PC-3 (cell line): Measurements from ENCODE around the gene EFNA5. TPM values are rescaled to one million over a fixed set of nuclear protein-coding genes. Genes with fewer than 3 reads are reported as not detected.

Experiments used
- ATAC-seq: fragments of 200-7000 bp; cut with Tn5 transposase; 2 replicates; pipeline ENCODE4 v1.9.1; 2020; ENCODE audit warnings: mild to moderate bottlenecking, moderate library complexity
- BruUV-seq: library from RNA; stranded (reverse); fragments of 400-500 nt; replicated peaks from 2 replicates; lab custom pipeline; 2021; lab: Mats Ljungman, UMichigan
- CTCF ChIA-PET: fragments of 300-600 bp; sonication (Branson Sonifier 250); formaldehyde crosslinking; loops from one replicate; lab custom pipeline; 2022; ENCODE audit warnings: antibody characterized with exemption; lab: Charles Lee
- POLR2A ChIA-PET: fragments of 300-600 bp; sonication (Branson Sonifier 250); formaldehyde crosslinking; loops from one replicate; lab custom pipeline; 2022; ENCODE audit warnings: antibody characterized with exemption; ENCODE audit not compliant: unreplicated experiment; lab: Charles Lee
- DNase-seq: peaks from one replicate; pipeline ENCODE4 v3.0.0-alpha.2; 2015
- H2AFZ ChIP-seq: fragments of 300-600 bp; sonication (generic); 2 replicates; pipeline ENCODE4 v1.6.0; 2016; ENCODE audit warnings: antibody characterized with exemption, low read length
- H3F3A ChIP-seq: fragments of 300-600 bp; sonication (generic); one replicate; pipeline ENCODE4 v1.6.0; 2017; ENCODE audit warnings: antibody characterized with exemption, low read length, control low read depth, mild to moderate bottlenecking; ENCODE audit not compliant: unreplicated experiment
- H3K27ac ChIP-seq: fragments of 300-600 bp; sonication (generic); 2 replicates; pipeline ENCODE4 v1.5.1; 2016; ENCODE audit warnings: mild to moderate bottlenecking, low read length
- H3K27me3 ChIP-seq: fragments of 300-600 bp; sonication (generic); 2 replicates; pipeline ENCODE4 v1.6.1; 2016; ENCODE audit warnings: low read length, mixed read lengths
- H3K36me3 ChIP-seq: fragments of 300-600 bp; sonication (generic); 2 replicates; pipeline ENCODE4 v1.6.1; 2016; ENCODE audit warnings: low read depth, mixed run types, low read length, mixed read lengths
- H3K4me1 ChIP-seq: fragments of 300-600 bp; sonication (generic); 2 replicates; pipeline ENCODE4 v1.5.1; 2016; ENCODE audit warnings: low read length; ENCODE audit not compliant: insufficient read depth
- H3K4me2 ChIP-seq: fragments of 300-600 bp; sonication (generic); 2 replicates; pipeline ENCODE4 v1.6.0; 2016; ENCODE audit warnings: low read length
- H3K4me3 ChIP-seq: fragments of 300-600 bp; sonication (generic); 2 replicates; pipeline ENCODE4 v1.5.1; 2016; ENCODE audit warnings: mild to moderate bottlenecking, low read length, mixed read lengths
- H3K79me2 ChIP-seq: fragments of 300-600 bp; sonication (generic); 2 replicates; pipeline ENCODE4 v1.6.1; 2017; ENCODE audit warnings: low read length, mixed read lengths
- H3K9ac ChIP-seq: fragments of 300-600 bp; sonication (generic); 2 replicates; pipeline ENCODE4 v1.6.0; 2016; ENCODE audit warnings: mild to moderate bottlenecking, low read length
- H3K9me2 ChIP-seq: fragments of 300-600 bp; sonication (generic); replicated peaks from 2 replicates; pipeline ENCODE4 v1.6.1; 2016; ENCODE audit warnings: mixed run types, low read length, mixed read lengths
- H3K9me3 ChIP-seq: fragments of 300-600 bp; sonication (generic); 2 replicates; pipeline ENCODE4 v1.6.1; 2016; ENCODE audit warnings: low read length, mixed read lengths
- H4K20me1 ChIP-seq: fragments of 300-600 bp; sonication (generic); 2 replicates; pipeline ENCODE4 v1.6.1; 2016; ENCODE audit warnings: low read length, mixed read lengths
- CTCF ChIP-seq: fragments of 300-600 bp; sonication (generic); conservative IDR thresholded peaks from 2 replicates; pipeline ENCODE4 v1.5.1; 2017; ENCODE audit warnings: antibody characterized with exemption, low read depth, mild to moderate bottlenecking, low read length
- EZH2 ChIP-seq: fragments of 300-600 bp; sonication (generic); IDR thresholded peaks from one replicate; pipeline ENCODE4 v1.6.1; 2017; ENCODE audit warnings: antibody characterized with exemption, mild to moderate bottlenecking, low read length; ENCODE audit not compliant: unreplicated experiment
- EZH2phosphoT487 ChIP-seq: fragments of 300-600 bp; sonication (generic); IDR thresholded peaks from 2 replicates; pipeline ENCODE4 v1.6.1; 2018; ENCODE audit warnings: mild to moderate bottlenecking, antibody characterized with exemption, low read length, borderline replicate concordance
- intact Hi-C: fragments of 100-400 bp; cut with micrococcal nuclease; formaldehyde crosslinking; loops from 2 replicates; pipeline ENCODE4 v1.9.0; 2023
- total RNA-seq: library from RNA; depleted of rRNA; stranded (reverse); fragments of >200 nt; gene quantifications from 2 replicates; pipeline ENCODE4 v1.2.3, GENCODE V29; 2014

The EFNA5 gene
- total RNA-seq, 1 experiment from 2014 or later: 5.4 TPM

- DNase-seq (peak; percentile 83), ATAC-seq (peak; percentile 86)
- Histone ChIP-seq H3K4me1 (peaks cover 40% of the 10 kb centered on the region), H3K36me3 (no peaks in the 10 kb centered on the region), H4K20me1 (no peaks in the 10 kb centered on the region), H3K9me2 (no peaks in the 10 kb centered on the region), H3K4me2 (peak overlapping the region; percentile 73), H3K9ac (peak overlapping the region; percentile 44), H2AFZ (no peak overlapping the region), H3K9me3 (no peaks in the 10 kb centered on the region), H3K27ac (peak overlapping the region; percentile 89), H3K27me3 (no peaks in the 10 kb centered on the region), H3K79me2 (0 out of 2 replicates have a peak, but pooled peaks cover 3% of the 10 kb centered on the region), H3K4me3 (peak overlapping the region; percentile 38; the same call in 1 of the 2 replicates), H3F3A (peaks cover 6% of the 10 kb centered on the region)
- ChIA-PET CTCF (no interaction called here), POLR2A (no interaction called here)
- no TSS peak for BruUV-seq
- intact Hi-C loops: loop anchor here (1.0 to 5.0 kb wide), 5 partner anchors 37 to 247 kb away; no protein-coding TSS in a partner anchor
- TF ChIP-seq EZH2: no peak
- no peak for TF ChIP-seq EZH2phosphoT487
- TF ChIP-seq CTCF: no peak
Measured at GRCh38 chr5:107425541-107426031, 245.2 kb downstream of the EFNA5 start.

- Histone ChIP-seq H3K4me2 (peak overlapping the region; percentile 73; the same call in 1 of the 2 replicates), H3K4me1 (peaks cover 40% of the 10 kb centered on the region), H3K4me3 (no peak overlapping the region), H4K20me1 (no peaks in the 10 kb centered on the region), H3K27ac (peak overlapping the region; percentile 89), H3K9ac (peak overlapping the region; percentile 44; the same call in 1 of the 2 replicates), H3K27me3 (no peaks in the 10 kb centered on the region), H3K9me3 (no peaks in the 10 kb centered on the region), H3K36me3 (no peaks in the 10 kb centered on the region), H3K79me2 (no peaks in the 10 kb centered on the region), H2AFZ (no peak overlapping the region), H3F3A (peaks cover 6% of the 10 kb centered on the region), H3K9me2 (no peaks in the 10 kb centered on the region)
- DNase-seq: no peak
- no peak for TF ChIP-seq CTCF
- TF ChIP-seq EZH2: no peak
- no peak for TF ChIP-seq EZH2phosphoT487
- CTCF ChIA-PET: interaction anchor here (0.9 kb wide), 1 partner anchor 148 kb away, joined by 6 read pairs; no protein-coding TSS in a partner anchor
- no TSS peak for BruUV-seq
- intact Hi-C loops: loop anchor here (2.0 kb wide), 2 partner anchors 36 to 50 kb away; no protein-coding TSS in a partner anchor
- POLR2A ChIA-PET: no interaction called here
- ATAC-seq: no peak
Measured at GRCh38 chr5:107424491-107424890, 246.2 kb downstream of the EFNA5 start.

- Histone ChIP-seq H3K79me2 (no peaks in the 10 kb centered on the region), H3K36me3 (no peaks in the 10 kb centered on the region), H3F3A (peaks cover 6% of the 10 kb centered on the region), H3K9me3 (no peaks in the 10 kb centered on the region), H3K4me2 (no peak overlapping the region), H3K9me2 (no peaks in the 10 kb centered on the region), H2AFZ (no peak overlapping the region), H3K4me1 (peaks cover 40% of the 10 kb centered on the region), H3K9ac (no peak overlapping the region), H3K4me3 (no peak overlapping the region), H3K27me3 (no peaks in the 10 kb centered on the region), H3K27ac (no peak overlapping the region), H4K20me1 (no peaks in the 10 kb centered on the region)
- DNase-seq (no peak), ATAC-seq (no peak)
- intact Hi-C loops: no loop called here
- ChIA-PET POLR2A (no interaction called here), CTCF (no interaction called here)
- no peak for TF ChIP-seq CTCF
- TF ChIP-seq EZH2: no peak
- TF ChIP-seq EZH2phosphoT487: no peak
- BruUV-seq: no TSS peak
Measured at GRCh38 chr5:107422494-107422893, 248.2 kb downstream of the EFNA5 start.
